SU-DHL-6 (cell line): ENCODE results near the gene KCP.

Source experiments
- EZH2phosphoT487 ChIP-seq: fragments of 200-600 bp; sonication (generic), shearing (Covaris generic); conservative IDR thresholded peaks from 2 replicates; pipeline ENCODE4 v1.6.1; 2018; ENCODE audit warnings: mild to moderate bottlenecking, antibody characterized with exemption, low read length, moderate library complexity, mixed read lengths
- TF ChIP-seq, protein P1 (sequence below): fragments of 200-600 bp; sonication (generic); IDR thresholded peaks from one replicate; pipeline ENCODE4 v1.5.1; 2017; ENCODE audit warnings: antibody characterized with exemption, mild to moderate bottlenecking, low read length, moderate library complexity; ENCODE audit not compliant: insufficient read depth, poor library complexity, severe bottlenecking

DNA sequence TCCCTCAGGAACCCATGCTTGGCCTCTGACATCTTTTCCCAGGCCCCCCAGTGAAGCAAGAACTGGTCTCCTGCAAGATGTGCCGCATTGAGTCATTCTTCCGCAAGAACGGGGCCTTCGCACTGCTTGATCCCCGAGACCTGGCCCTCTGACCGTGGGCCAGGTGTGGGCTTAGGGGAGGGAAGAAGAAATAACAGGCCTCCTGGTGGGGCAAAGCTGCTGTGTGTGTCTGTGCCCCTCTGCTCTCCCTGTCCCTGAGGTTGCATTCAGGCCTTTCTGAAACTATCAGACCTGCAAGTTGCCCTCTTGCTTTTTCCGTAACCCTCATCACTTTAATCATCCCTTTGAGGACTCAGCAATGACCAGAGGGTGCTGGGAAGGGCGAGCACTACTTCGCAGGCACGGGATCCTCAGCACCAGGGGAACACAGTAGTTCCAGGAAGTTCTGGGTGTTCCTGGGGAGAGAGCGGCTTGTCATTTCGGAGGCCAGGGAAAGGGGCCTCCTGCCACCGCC, 41.8 kb downstream of the KCP start:
- TF ChIP-seq, protein P1, sequence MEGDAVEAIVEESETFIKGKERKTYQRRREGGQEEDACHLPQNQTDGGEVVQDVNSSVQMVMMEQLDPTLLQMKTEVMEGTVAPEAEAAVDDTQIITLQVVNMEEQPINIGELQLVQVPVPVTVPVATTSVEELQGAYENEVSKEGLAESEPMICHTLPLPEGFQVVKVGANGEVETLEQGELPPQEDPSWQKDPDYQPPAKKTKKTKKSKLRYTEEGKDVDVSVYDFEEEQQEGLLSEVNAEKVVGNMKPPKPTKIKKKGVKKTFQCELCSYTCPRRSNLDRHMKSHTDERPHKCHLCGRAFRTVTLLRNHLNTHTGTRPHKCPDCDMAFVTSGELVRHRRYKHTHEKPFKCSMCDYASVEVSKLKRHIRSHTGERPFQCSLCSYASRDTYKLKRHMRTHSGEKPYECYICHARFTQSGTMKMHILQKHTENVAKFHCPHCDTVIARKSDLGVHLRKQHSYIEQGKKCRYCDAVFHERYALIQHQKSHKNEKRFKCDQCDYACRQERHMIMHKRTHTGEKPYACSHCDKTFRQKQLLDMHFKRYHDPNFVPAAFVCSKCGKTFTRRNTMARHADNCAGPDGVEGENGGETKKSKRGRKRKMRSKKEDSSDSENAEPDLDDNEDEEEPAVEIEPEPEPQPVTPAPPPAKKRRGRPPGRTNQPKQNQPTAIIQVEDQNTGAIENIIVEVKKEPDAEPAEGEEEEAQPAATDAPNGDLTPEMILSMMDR: no peak
- no peak for TF ChIP-seq EZH2phosphoT487
